Panc1 (cell line): Measurements from ENCODE around the gene ITGBL1. TPM values are rescaled to one million over a fixed set of nuclear protein-coding genes. Genes with fewer than 3 reads are reported as not detected.

Experiments used
- ATAC-seq: fragments of 200-7000 bp; cut with Tn5 transposase; 2 replicates; pipeline ENCODE4 v1.9.1; 2020; ENCODE audit warnings: mild to moderate bottlenecking, moderate library complexity
- BruUV-seq: library from RNA; stranded (reverse); fragments of 400-500 nt; replicated peaks from 2 replicates; lab custom pipeline; 2021; lab: Mats Ljungman, UMichigan
- CTCF ChIA-PET: fragments of 300-600 bp; sonication (Branson Sonifier 250); formaldehyde crosslinking; loops from one replicate; lab custom pipeline; 2022; ENCODE audit warnings: antibody characterized with exemption; lab: Charles Lee
- POLR2A ChIA-PET: fragments of 300-600 bp; sonication (Branson Sonifier 250); formaldehyde crosslinking; loops from one replicate; lab custom pipeline; 2022; ENCODE audit warnings: antibody characterized with exemption; lab: Charles Lee
- DNase-seq: peaks from one replicate; pipeline ENCODE4 v3.0.0-alpha.2; 2010; ENCODE audit warnings: low read depth, low spot score
- H3K27ac ChIP-seq: 2 replicates; pipeline ENCODE4 v1.5.1; 2011; ENCODE audit warnings: mild to moderate bottlenecking, low read length, inconsistent platforms
- H3K27me3 ChIP-seq: fragments of 200-500 bp; sonication (Bioruptor generic); 2 replicates; pipeline ENCODE4 v1.6.0; 2014; ENCODE audit warnings: low read length, inconsistent platforms; ENCODE audit not compliant: control insufficient read depth, insufficient read depth
- H3K36me3 ChIP-seq: fragments of 200-500 bp; sonication (Bioruptor generic); 2 replicates; pipeline ENCODE4 v1.5.1; 2014; ENCODE audit warnings: inconsistent platforms, mild to moderate bottlenecking, low read length, moderate library complexity; ENCODE audit not compliant: control insufficient read depth, insufficient read depth
- H3K4me1 ChIP-seq: 2 replicates; pipeline ENCODE4 v1.5.1; 2011; ENCODE audit warnings: inconsistent platforms, mild to moderate bottlenecking, low read length, moderate library complexity; ENCODE audit not compliant: control insufficient read depth, insufficient read depth
- H3K4me3 ChIP-seq, 2 experiments: 2 replicates each; pipeline ENCODE4 v1.5.1; 2011 to 2012; ENCODE audit warnings: low read depth in 2 of 2, low read length in 2 of 2, mild to moderate bottlenecking in 2 of 2, inconsistent platforms in 1 of 2, moderate library complexity in 1 of 2
- H3K9me3 ChIP-seq: fragments of 200-500 bp; sonication (Bioruptor generic); 2 replicates; pipeline ENCODE4 v1.5.1; 2014; ENCODE audit warnings: low read depth, mild to moderate bottlenecking, inconsistent platforms, low read length, moderate library complexity; ENCODE audit not compliant: control insufficient read depth, insufficient read depth
- POLR2AphosphoS5 ChIP-seq: IDR thresholded peaks from 2 replicates; pipeline ENCODE4 v1.6.1; 2012; ENCODE audit warnings: mild to moderate bottlenecking, low read depth, low read length, moderate library complexity
- SIN3A ChIP-seq: IDR thresholded peaks from 2 replicates; pipeline ENCODE4 v1.6.1; 2012; ENCODE audit warnings: low read depth, mild to moderate bottlenecking, low read length, moderate library complexity, borderline replicate concordance; ENCODE audit not compliant: insufficient read depth
- TCF7L2 ChIP-seq: IDR thresholded peaks from 2 replicates; pipeline ENCODE4 v1.6.1; 2011; ENCODE audit warnings: mild to moderate bottlenecking, low read depth, low read length, inconsistent platforms
- in situ Hi-C: cut with HindIII; loops from 2 replicates; pipeline ENCODE4 v1.10.0; 2016; ENCODE audit warnings: low sequenced_read_pairs, low pct_unique_long_range_greater_than_20kb
- intact Hi-C: fragments of 100-400 bp; cut with micrococcal nuclease; formaldehyde crosslinking; loops from one replicate; pipeline ENCODE4 v1.10.0; 2022; ENCODE audit not compliant: unreplicated experiment
- total RNA-seq: library from RNA; stranded (reverse); gene quantifications from one replicate; pipeline ENCODE4 v1.2.1, GENCODE V29; 2021; ENCODE audit not compliant: unreplicated experiment
- TF ChIP-seq, protein P1 (sequence below), 2 experiments: IDR thresholded peaks; 2 replicates each; pipeline ENCODE4 v1.6.1; 2011 to 2012; ENCODE audit warnings: low read depth in 2 of 2, control low read depth in 1 of 2, low read length in 1 of 2, mild to moderate bottlenecking in 1 of 2, moderate library complexity in 1 of 2; ENCODE audit not compliant: insufficient read depth in 1 of 2
- TF ChIP-seq, protein P2 (sequence below): fragments of 450-650 bp; IDR thresholded peaks from 2 replicates; pipeline ENCODE4 v1.5.1; 2017; ENCODE audit warnings: mild to moderate bottlenecking

ITGBL1 gene
- total RNA-seq, 1 experiment from 2014 or later, result 14.3 TPM

DNA sequence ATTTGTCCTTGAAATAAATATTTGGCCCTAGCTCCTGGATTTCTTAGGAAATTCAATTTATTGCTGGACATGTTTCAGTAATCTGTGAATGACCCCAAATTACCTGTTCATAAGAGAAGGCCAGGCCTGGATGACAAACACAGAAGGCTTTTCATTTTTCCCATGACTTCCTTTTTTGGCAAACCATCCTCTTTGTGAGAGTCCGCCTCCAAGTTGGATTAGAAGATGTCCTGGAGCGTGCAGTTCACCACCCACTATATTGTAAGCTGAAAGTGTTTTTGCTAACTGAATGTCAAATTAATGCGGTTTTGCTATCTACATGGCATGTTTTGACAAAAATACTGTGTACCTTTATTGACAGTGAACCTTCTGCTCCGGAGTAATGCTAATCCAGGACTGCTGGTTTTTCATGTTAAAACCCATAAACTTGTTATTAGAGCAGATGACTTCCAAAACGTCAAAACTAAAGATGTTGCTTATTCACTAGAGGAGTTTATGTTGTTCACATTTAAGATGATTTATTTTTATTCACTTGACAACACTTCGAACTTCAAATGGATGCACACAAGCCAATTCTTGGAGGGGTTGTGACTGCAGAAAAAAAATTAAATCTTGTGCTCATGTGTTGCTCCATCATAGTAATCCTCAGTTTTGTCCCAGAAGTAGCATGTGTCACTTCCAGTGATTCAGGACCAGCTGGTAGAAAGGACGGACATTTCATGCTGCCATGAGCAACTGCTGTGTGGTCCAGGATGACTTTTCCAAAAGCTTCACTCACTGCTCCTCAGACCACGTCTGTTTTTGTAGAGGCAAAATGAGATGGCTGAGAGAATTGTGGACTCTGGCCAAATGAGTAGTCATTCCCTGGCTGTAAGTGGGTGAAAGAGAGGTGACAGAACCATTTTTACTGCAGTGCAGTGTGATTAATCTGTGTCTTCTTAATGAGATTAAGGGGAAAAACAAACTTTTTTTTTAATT, 71.0 kb downstream of the ITGBL1 start:
- TF ChIP-seq SIN3A, result no peak
- TF ChIP-seq POLR2AphosphoS5, result no peak
- TF ChIP-seq, protein P1, sequence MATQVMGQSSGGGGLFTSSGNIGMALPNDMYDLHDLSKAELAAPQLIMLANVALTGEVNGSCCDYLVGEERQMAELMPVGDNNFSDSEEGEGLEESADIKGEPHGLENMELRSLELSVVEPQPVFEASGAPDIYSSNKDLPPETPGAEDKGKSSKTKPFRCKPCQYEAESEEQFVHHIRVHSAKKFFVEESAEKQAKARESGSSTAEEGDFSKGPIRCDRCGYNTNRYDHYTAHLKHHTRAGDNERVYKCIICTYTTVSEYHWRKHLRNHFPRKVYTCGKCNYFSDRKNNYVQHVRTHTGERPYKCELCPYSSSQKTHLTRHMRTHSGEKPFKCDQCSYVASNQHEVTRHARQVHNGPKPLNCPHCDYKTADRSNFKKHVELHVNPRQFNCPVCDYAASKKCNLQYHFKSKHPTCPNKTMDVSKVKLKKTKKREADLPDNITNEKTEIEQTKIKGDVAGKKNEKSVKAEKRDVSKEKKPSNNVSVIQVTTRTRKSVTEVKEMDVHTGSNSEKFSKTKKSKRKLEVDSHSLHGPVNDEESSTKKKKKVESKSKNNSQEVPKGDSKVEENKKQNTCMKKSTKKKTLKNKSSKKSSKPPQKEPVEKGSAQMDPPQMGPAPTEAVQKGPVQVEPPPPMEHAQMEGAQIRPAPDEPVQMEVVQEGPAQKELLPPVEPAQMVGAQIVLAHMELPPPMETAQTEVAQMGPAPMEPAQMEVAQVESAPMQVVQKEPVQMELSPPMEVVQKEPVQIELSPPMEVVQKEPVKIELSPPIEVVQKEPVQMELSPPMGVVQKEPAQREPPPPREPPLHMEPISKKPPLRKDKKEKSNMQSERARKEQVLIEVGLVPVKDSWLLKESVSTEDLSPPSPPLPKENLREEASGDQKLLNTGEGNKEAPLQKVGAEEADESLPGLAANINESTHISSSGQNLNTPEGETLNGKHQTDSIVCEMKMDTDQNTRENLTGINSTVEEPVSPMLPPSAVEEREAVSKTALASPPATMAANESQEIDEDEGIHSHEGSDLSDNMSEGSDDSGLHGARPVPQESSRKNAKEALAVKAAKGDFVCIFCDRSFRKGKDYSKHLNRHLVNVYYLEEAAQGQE (IDR thresholded peaks at IDR 0.05; ENCODE audit: insufficient read depth in 1 of 2, low read depth in 2 of 2, low read length in 1 of 2), result no peak
- TF ChIP-seq TCF7L2, result no peak
- TF ChIP-seq, protein P2, sequence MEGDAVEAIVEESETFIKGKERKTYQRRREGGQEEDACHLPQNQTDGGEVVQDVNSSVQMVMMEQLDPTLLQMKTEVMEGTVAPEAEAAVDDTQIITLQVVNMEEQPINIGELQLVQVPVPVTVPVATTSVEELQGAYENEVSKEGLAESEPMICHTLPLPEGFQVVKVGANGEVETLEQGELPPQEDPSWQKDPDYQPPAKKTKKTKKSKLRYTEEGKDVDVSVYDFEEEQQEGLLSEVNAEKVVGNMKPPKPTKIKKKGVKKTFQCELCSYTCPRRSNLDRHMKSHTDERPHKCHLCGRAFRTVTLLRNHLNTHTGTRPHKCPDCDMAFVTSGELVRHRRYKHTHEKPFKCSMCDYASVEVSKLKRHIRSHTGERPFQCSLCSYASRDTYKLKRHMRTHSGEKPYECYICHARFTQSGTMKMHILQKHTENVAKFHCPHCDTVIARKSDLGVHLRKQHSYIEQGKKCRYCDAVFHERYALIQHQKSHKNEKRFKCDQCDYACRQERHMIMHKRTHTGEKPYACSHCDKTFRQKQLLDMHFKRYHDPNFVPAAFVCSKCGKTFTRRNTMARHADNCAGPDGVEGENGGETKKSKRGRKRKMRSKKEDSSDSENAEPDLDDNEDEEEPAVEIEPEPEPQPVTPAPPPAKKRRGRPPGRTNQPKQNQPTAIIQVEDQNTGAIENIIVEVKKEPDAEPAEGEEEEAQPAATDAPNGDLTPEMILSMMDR, result no peak
- Histone ChIP-seq H3K36me3 (no peaks in the 10 kb centered on the region), H3K4me3 (no peak overlapping the region), H3K27ac (peak overlapping the region; percentile 57; the same call in 1 of the 2 replicates), H3K27me3 (no peaks in the 10 kb centered on the region), H3K9me3 (no peaks in the 10 kb centered on the region), H3K4me1 (peaks cover 4% of the 10 kb centered on the region; the same call in 1 of the 2 replicates)
- no TSS peak for BruUV-seq
- in situ Hi-C loops (no loop called here), intact Hi-C loops (no loop called here)
- CTCF ChIA-PET, result no interaction called here
- POLR2A ChIA-PET, result interaction anchor here (0.7 kb wide), 1 partner anchor 1651 kb away, joined by 3 read pairs; no protein-coding TSS in a partner anchor
- ATAC-seq (no peak), DNase-seq (no peak)

DNA sequence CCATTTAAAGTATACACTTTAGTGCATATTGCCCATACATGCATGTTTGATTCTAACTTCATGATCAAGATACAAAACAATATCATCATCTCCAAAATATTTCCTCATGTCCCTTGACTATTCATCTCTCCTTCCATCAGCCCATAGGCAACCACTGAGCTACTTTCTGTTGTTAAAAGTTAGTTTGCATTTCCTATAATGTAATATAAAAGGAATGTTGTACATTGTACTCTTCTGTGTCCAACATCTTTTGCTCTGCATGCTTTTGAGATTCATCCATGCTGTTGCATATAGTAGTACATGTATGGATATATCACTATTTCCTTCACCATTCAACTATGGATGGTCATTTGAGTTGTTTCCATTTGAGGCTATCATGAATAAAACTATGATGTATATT, 74.7 kb downstream of the ITGBL1 start:
- intact Hi-C loops, result no loop called here
- in situ Hi-C loops, result no loop called here

More for the DNA sequence above, 74.7 kb downstream of the ITGBL1 start:
- TF ChIP-seq SIN3A (no peak), TCF7L2 (no peak), POLR2AphosphoS5 (no peak)
- TF ChIP-seq, protein P1 (IDR thresholded peaks at IDR 0.05; ENCODE audit: insufficient read depth in 1 of 2, low read depth in 2 of 2, low read length in 1 of 2), result no peak
- TF ChIP-seq, protein P2, result no peak
- no TSS peak for BruUV-seq
- DNase-seq, result no peak
- no peaks in the 10 kb centered on the region for H3K27me3 ChIP-seq
- no peaks in the 10 kb centered on the region for H3K36me3 ChIP-seq
- H3K27ac ChIP-seq, result no peak overlapping the region
- H3K9me3 ChIP-seq, result no peaks in the 10 kb centered on the region
- H3K4me3 ChIP-seq, result no peak overlapping the region
- H3K4me1 ChIP-seq, result peaks cover 7% of the 10 kb centered on the region; the same call in 1 of the 2 replicates
- CTCF ChIA-PET, result no interaction called here
- POLR2A ChIA-PET, result no interaction called here
- ATAC-seq, result peak; percentile 51
